GM12864 (cell line): ENCODE measurements around the gene PRDX5.

ENCODE experiments used
- DNase-seq: peaks from one replicate; pipeline ENCODE4 v3.0.0-alpha.2; 2011; ENCODE audit warnings: low read depth
- H3K4me3 ChIP-seq: 2 replicates; pipeline ENCODE4 v1.5.1; 2011; ENCODE audit warnings: mild to moderate bottlenecking, low read depth, low read length, control low read depth
- TF ChIP-seq, protein P1 (sequence below): IDR thresholded peaks from 2 replicates; pipeline ENCODE4 v1.5.1; 2011; ENCODE audit warnings: low read depth, mild to moderate bottlenecking, moderate library complexity, low read length, control low read depth, inconsistent platforms; ENCODE audit errors: missing control alignments

Gene PRDX5

GRCh38 chr11:64291262-64291751 is 26.6 kb upstream of the PRDX5 start, which contains the start of gene KCNK4:
KCNK4 (plus strand) TSS chr11:64291302; CDS start chr11:64293019, 1,717 bp downstream.
- DNase-seq = no peak
- no peak within 1 kb of the TSS; the same call in 1 of the 2 replicates for H3K4me3 ChIP-seq
- TF ChIP-seq, protein P1, sequence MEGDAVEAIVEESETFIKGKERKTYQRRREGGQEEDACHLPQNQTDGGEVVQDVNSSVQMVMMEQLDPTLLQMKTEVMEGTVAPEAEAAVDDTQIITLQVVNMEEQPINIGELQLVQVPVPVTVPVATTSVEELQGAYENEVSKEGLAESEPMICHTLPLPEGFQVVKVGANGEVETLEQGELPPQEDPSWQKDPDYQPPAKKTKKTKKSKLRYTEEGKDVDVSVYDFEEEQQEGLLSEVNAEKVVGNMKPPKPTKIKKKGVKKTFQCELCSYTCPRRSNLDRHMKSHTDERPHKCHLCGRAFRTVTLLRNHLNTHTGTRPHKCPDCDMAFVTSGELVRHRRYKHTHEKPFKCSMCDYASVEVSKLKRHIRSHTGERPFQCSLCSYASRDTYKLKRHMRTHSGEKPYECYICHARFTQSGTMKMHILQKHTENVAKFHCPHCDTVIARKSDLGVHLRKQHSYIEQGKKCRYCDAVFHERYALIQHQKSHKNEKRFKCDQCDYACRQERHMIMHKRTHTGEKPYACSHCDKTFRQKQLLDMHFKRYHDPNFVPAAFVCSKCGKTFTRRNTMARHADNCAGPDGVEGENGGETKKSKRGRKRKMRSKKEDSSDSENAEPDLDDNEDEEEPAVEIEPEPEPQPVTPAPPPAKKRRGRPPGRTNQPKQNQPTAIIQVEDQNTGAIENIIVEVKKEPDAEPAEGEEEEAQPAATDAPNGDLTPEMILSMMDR = no peak

DNA sequence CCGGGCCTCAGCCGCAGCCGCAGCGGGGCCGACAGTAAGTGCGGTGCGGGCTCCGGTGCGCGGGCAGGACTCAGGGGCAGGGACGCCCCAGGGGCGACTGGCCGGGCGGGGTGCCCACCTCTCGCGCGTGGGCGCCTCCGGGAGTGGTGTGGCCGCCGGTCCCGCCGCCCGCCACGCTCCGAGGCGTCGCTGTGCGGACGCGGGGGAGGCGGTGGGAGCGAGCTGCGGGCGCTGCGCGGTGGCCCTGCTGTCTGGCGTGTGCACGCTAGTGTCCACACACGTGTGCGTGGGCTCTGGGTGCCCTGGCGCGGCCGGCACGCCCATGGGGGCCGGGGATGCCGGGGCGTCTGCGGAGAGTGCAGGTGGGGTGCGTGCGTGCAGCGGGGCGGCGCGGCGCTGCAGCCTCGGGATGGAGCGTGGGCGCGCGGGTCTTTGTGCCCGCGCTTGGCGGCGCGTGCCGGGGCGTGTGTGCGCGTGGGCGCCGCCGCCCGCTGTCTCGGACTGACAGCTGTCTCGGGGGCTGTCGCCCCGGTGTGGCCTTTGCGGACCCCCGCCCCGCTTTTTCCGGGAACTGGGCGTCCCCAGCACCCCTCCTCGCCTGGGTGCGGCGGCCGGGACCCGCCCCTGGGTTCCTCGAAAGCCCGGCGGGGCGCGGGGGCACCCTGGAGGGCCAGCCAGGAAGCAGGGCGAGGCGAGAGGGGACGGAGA is 26.0 kb upstream of the PRDX5 start:
- TF ChIP-seq, protein P1 = no peak
- H3K4me3 ChIP-seq = no peak overlapping the region; the same call in 1 of the 2 replicates
- DNase-seq = no peak

GRCh38 chr11:64292460-64293254 is 25.3 kb upstream of the PRDX5 start:
- TF ChIP-seq, protein P1 = no peak
- H3K4me3 ChIP-seq = no peak overlapping the region; the same call in 1 of the 2 replicates
- no peak for DNase-seq

DNA sequence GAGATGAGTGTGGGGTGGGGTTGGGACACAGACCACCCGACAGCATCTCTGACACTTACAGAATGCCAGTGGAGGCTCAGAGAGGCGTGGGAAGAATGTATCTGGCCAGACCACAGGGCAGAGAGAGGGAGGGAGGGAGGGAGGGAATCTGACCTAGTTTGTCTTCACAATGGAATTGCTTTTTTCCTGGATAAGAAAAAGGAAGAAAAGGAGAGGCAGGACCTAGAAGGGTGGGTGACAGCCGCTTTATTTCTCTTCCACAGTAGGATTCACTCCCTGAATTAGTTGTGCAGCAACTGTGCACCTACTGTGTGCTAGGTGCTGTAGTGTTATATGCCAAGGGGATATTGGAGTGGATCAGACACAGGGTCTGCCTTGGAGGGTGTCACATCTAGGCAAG is 23.1 kb upstream of the PRDX5 start:
- TF ChIP-seq, protein P1 = no peak
- H3K4me3 ChIP-seq = no peak overlapping the region
- DNase-seq = no peak

GRCh38 chr11:64295760-64296159 is 22.2 kb upstream of the PRDX5 start:
- H3K4me3 ChIP-seq = no peak overlapping the region
- TF ChIP-seq, protein P1 = no peak
- DNase-seq = no peak

DNA sequence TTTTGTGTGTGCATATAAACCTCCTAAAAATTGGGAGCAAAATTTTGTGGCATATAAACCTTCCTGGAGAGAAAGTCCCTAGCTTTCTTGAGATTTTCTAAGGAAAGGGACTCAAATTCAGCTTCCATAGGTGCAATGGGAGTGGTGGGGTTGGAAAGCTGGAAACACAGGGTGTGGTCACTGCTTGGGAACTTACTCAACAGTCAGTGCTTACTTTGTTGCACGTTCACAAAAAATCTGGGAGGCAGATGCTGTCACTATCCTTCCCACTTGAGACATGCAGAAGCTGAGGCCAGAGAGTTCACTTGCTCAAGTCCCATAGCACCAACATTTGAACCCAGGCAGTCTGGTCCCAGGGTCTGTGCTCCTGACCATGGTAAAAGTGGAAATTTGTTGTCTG is 21.7 kb upstream of the PRDX5 start:
- TF ChIP-seq, protein P1 = no peak
- no peak for DNase-seq
- no peak overlapping the region for H3K4me3 ChIP-seq
